ENCODE data around the gene YAP1.

DNA sequence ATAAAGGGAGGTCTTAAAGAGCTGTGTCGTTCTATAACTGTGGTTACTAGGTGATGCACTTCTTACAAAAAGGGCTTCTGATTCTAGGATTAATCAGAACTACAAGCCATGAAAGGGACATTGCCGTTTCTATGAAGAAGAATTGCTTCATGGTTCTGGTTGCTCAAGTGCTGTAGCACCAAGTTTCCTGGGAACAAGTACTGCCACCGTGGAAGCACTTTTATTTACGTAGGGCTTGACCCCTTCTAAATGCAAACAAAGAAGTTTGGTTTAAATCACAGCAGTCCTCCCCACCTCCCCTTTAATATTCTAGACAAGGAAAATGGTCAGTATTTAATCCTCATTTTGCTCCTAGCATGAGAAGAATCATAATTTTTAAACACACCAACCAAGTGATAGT lies 9.8 kb downstream of the YAP1 start:
- TF ChIP-seq, protein P1, sequence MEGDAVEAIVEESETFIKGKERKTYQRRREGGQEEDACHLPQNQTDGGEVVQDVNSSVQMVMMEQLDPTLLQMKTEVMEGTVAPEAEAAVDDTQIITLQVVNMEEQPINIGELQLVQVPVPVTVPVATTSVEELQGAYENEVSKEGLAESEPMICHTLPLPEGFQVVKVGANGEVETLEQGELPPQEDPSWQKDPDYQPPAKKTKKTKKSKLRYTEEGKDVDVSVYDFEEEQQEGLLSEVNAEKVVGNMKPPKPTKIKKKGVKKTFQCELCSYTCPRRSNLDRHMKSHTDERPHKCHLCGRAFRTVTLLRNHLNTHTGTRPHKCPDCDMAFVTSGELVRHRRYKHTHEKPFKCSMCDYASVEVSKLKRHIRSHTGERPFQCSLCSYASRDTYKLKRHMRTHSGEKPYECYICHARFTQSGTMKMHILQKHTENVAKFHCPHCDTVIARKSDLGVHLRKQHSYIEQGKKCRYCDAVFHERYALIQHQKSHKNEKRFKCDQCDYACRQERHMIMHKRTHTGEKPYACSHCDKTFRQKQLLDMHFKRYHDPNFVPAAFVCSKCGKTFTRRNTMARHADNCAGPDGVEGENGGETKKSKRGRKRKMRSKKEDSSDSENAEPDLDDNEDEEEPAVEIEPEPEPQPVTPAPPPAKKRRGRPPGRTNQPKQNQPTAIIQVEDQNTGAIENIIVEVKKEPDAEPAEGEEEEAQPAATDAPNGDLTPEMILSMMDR (IDR thresholded peaks at IDR 0.05; ENCODE audit: poor library complexity, severe bottlenecking) = no peak
- TF ChIP-seq EP300 (conservative IDR thresholded peaks at IDR 0.05; ENCODE audit: poor library complexity, severe bottlenecking) (no peak), POLR2AphosphoS5 (IDR thresholded peaks at IDR 0.05) (no peak), EZH2 (IDR thresholded peaks at IDR 0.05; ENCODE audit: borderline replicate concordance, insufficient read depth, low read length, poor library complexity, severe bottlenecking) (no peak), RAD21 (conservative IDR thresholded peaks at IDR 0.05) (no peak), SMC3 (conservative IDR thresholded peaks at IDR 0.05; ENCODE audit: poor library complexity) (no peak), TAF1 (IDR thresholded peaks at IDR 0.05; ENCODE audit: low read depth) (no peak)
